Amniotic stem cell (primary cell): Measurements from ENCODE around the gene DGKB.
A peak's percentile ranks its signal among the peaks of the same experiment; 100 is the strongest.

Source experiments
- DNase-seq: peaks from one replicate; lab custom pipeline; 2025; lab: John Stamatoyannopoulos, UW

The DGKB gene

GRCh38 chr7:14821757-14822480 lies 80.6 kb downstream of the DGKB start:
- no peak for DNase-seq

GRCh38 chr7:14818871-14819270 lies 83.7 kb downstream of the DGKB start:
- DNase-seq, result no peak

GRCh38 chr7:14817829-14818614 lies 84.5 kb downstream of the DGKB start:
- no peak for DNase-seq

GRCh38 chr7:14807507-14807906 lies 95.0 kb downstream of the DGKB start:
- no peak for DNase-seq

GRCh38 chr7:14806891-14807290 lies 95.7 kb downstream of the DGKB start:
- no peak for DNase-seq

- no peak for DNase-seq
These were observed 97.3 kb downstream of the DGKB start for GRCh38 chr7:14805105-14805719.

- no peak for DNase-seq
These were observed 101.9 kb downstream of the DGKB start for GRCh38 chr7:14800664-14801063.

GRCh38 chr7:14793151-14793550 lies 109.4 kb downstream of the DGKB start:
- DNase-seq, result no peak

GRCh38 chr7:14787551-14787950 lies 115.0 kb downstream of the DGKB start:
- no peak for DNase-seq

- no peak for DNase-seq
These were observed 116.1 kb downstream of the DGKB start for GRCh38 chr7:14786314-14786895.

GRCh38 chr7:14777806-14778205 lies 124.7 kb downstream of the DGKB start:
- no peak for DNase-seq

GRCh38 chr7:14776266-14776665 lies 126.3 kb downstream of the DGKB start:
- no peak for DNase-seq

- no peak for DNase-seq
These were observed 128.8 kb downstream of the DGKB start for GRCh38 chr7:14773729-14774271.

- DNase-seq, result no peak
These were observed 131.9 kb downstream of the DGKB start for GRCh38 chr7:14770614-14771013.

GRCh38 chr7:14769261-14769660 lies 133.3 kb downstream of the DGKB start:
- DNase-seq, result no peak

GRCh38 chr7:14767716-14768425 lies 134.7 kb downstream of the DGKB start:
- DNase-seq, result no peak

GRCh38 chr7:14766747-14767146 lies 135.8 kb downstream of the DGKB start:
- DNase-seq, result peak; percentile 25

GRCh38 chr7:14765731-14766130 lies 136.8 kb downstream of the DGKB start:
- no peak for DNase-seq

GRCh38 chr7:14762561-14762960 lies 140.0 kb downstream of the DGKB start:
- no peak for DNase-seq

GRCh38 chr7:14761510-14762296 lies 140.8 kb downstream of the DGKB start:
- peak; percentile 19 for DNase-seq
